Central memory CD8-positive, alpha-beta T cell (primary cell): ENCODE data around the gene MYORG.
"Not testable (repeated sequence)": the region's sequence is repeated elsewhere in the genome, so short reads cannot be mapped to it uniquely, and the experiment has no call there.

Experiments used
- ATAC-seq: fragments of 150-1000 bp; cut with Tn5 transposase; replicated peaks from 2 replicates; pipeline ENCODE4 v1.10.0; 2022; ENCODE audit warnings: mild to moderate bottlenecking, moderate FRiP score, moderate number of reproducible peaks; ENCODE audit not compliant: poor library complexity, severe bottlenecking; ENCODE audit errors: extremely low read depth
- DNase-seq, 2 donors: peaks; one replicate each; pipeline ENCODE4 v3.0.0; 2021; ENCODE audit warnings: low spot score in 2 of 2
- H3K27ac Mint-ChIP-seq: one replicate; pipeline ENCODE4 v1.8.0; 2022; ENCODE audit warnings: low read depth, mild to moderate bottlenecking, moderate library complexity, mixed read lengths
- H3K27me3 Mint-ChIP-seq: one replicate; pipeline ENCODE4 v1.8.0; 2022; ENCODE audit warnings: mixed read lengths
- H3K36me3 Mint-ChIP-seq: one replicate; pipeline ENCODE4 v1.8.0; 2022; ENCODE audit warnings: mild to moderate bottlenecking, moderate library complexity, mixed read lengths; ENCODE audit not compliant: insufficient read depth
- H3K4me1 Mint-ChIP-seq: one replicate; pipeline ENCODE4 v1.8.0; 2022; ENCODE audit warnings: mixed read lengths
- H3K4me3 Mint-ChIP-seq: one replicate; pipeline ENCODE4 v1.8.0; 2022; ENCODE audit warnings: mild to moderate bottlenecking, moderate library complexity, mixed read lengths
- H3K9me3 Mint-ChIP-seq: one replicate; pipeline ENCODE4 v1.8.0; 2022; ENCODE audit warnings: mixed read lengths

Gene MYORG

GRCh38 chr9:34371886-34372466 is 4.7 kb downstream of the MYORG start:
- DNase-seq: no peak
- H3K27ac Mint-ChIP-seq: no peak overlapping the region
- H3K4me3 Mint-ChIP-seq: no peak overlapping the region
- H3K9me3 Mint-ChIP-seq: no peaks in the 10 kb centered on the region
- no peaks in the 10 kb centered on the region for H3K27me3 Mint-ChIP-seq
- peaks cover 15% of the 10 kb centered on the region for H3K4me1 Mint-ChIP-seq
- ATAC-seq: no peak
- H3K36me3 Mint-ChIP-seq: peaks cover under 1% of the 10 kb centered on the region

GRCh38 chr9:34370970-34371880 is 5.5 kb downstream of the MYORG start:
- no peak for ATAC-seq

DNA sequence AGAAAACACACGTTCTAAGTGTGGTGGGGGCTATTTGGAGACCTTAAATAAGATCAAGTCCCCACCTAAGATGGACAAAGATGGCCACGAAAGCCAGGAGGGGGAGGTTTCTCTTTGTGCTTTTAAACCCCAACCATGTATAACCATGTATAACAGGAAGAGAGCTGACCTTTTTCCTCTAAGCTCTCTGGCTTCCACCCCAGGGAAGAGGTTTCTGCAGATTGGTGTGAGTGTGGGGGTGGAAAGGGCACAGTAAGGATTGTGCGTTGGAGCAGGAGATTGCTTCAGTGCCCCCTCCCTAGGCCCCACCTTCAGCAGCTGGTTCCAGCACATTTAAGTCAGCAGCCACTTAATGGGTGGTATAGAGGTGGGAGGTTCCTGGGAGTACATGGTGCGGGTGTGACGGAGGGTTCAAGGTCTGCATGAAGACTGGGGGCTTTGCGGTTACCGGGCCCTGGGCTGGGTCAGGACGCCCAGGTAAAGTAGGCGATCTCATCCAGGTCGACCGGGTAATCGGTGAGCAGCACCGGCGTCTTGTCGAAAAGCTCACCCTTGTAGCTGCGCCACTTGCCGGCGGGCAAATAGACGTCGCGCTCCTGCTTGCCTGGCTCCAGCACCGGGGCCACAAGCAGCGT is 6.2 kb downstream of the MYORG start:
- H3K36me3 Mint-ChIP-seq: no peaks in the 10 kb centered on the region
- H3K9me3 Mint-ChIP-seq: no peaks in the 10 kb centered on the region
- DNase-seq: no peak
- ATAC-seq: no peak
- no peak overlapping the region for H3K27ac Mint-ChIP-seq
- H3K4me3 Mint-ChIP-seq: peak overlapping the region; percentile 31
- H3K4me1 Mint-ChIP-seq: peaks cover 3% of the 10 kb centered on the region
- no peaks in the 10 kb centered on the region for H3K27me3 Mint-ChIP-seq

More at GRCh38 chr9:34370970-34371880, 5.5 kb downstream of the MYORG start:
- Mint-ChIP-seq H3K27ac (no peak overlapping the region), H3K9me3 (no peaks in the 10 kb centered on the region), H3K4me1 (peaks cover 11% of the 10 kb centered on the region), H3K4me3 (peak overlapping the region; percentile 31), H3K36me3 (no peaks in the 10 kb centered on the region), H3K27me3 (no peaks in the 10 kb centered on the region)
- DNase-seq: no peak

GRCh38 chr9:34369636-34370035 is 7.1 kb downstream of the MYORG start:
- H3K27me3 Mint-ChIP-seq: no peaks in the 10 kb centered on the region
- H3K4me3 Mint-ChIP-seq: no peak overlapping the region
- H3K27ac Mint-ChIP-seq: no peak overlapping the region
- DNase-seq (no peak), ATAC-seq (no peak)
- no peaks in the 10 kb centered on the region for H3K4me1 Mint-ChIP-seq
- no peaks in the 10 kb centered on the region for H3K9me3 Mint-ChIP-seq
- no peaks in the 10 kb centered on the region for H3K36me3 Mint-ChIP-seq

- not testable (repeated sequence) for DNase-seq, H3K27me3 Mint-ChIP-seq, H3K36me3 Mint-ChIP-seq, ATAC-seq, H3K9me3 Mint-ChIP-seq, H3K4me1 Mint-ChIP-seq, H3K27ac Mint-ChIP-seq, H3K4me3 Mint-ChIP-seq
These were observed 7.9 kb downstream of the MYORG start for GRCh38 chr9:34368796-34369195.

DNA sequence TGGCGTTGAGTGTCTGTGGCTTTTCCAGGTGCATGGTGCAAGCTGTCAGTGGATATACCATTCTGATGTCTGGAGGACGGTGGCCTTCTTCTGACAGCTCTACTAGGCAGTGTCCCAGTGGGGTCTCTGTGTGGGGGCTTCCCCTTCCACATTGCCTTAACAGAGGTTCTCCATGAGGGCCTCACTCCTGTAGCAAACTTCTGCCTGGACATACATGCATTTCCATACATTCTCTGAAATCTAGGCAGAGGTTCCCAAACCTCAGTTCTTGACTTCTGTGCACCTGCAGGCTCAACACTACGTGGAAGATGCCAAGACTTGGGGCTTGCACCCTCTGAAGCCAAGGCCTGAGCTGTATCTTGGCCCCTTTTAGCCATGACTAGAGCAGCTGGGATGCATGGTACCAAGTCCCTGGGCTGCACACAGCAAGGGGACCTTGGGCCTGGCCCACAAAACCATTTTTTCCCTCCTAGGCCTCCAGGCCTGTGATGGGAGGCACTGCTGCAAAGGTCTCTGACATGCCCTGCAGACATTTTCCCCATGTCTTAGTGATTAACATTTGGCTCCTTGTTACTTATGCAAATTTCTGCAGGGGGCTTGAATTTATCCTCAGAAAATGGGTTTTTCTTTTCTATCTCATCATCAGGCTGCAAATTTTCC is 8.8 kb downstream of the MYORG start:
- DNase-seq: peak in 1 of 2 donors; percentile 2
- not testable (repeated sequence) for H3K9me3 Mint-ChIP-seq, ATAC-seq, H3K27ac Mint-ChIP-seq, H3K27me3 Mint-ChIP-seq, H3K4me1 Mint-ChIP-seq, H3K4me3 Mint-ChIP-seq, H3K36me3 Mint-ChIP-seq

DNA sequence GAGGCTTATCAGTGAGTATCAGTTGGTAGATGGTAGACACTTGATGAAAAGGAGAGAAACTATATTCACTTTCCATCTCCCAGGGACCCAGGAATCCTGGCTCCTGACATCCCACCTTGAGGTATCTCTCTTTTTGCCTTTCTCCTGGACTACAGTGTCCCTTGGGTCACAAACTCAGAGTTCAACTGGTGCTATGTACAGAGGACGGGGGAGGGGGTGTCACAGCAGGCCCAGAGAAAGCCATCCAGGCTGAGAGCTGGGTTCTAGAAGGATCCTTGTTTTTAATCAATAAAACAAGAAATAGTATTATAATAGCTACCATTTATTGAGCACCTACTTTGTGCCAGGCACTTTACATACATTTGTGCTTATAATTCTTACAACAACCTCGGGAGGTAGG is 10.3 kb downstream of the MYORG start:
- Mint-ChIP-seq H3K4me3 (no peak overlapping the region), H3K36me3 (peaks cover 2% of the 10 kb centered on the region), H3K27me3 (no peaks in the 10 kb centered on the region)

DNA sequence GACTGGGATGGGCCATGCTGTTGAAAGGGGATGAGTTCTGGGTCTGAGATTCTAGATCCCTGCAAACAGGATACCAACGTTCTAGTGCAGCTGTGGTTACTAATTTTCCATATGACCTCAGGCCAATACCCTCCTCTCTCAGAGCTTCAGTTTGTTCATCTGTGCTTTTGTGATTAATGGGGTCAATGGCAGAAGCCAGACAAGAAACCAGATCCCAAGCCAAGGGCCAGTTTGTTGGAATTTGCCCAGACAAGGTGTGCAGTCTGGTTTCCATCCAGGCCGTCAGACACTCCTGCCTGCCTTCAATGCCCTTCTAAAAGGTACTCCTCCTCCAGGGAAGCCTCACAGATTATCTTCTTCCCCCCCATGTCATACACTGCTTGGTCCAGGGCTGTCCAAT is 11.4 kb downstream of the MYORG start:
- ATAC-seq: no peak
- no peak for DNase-seq
- no peaks in the 10 kb centered on the region for H3K4me1 Mint-ChIP-seq
- H3K27ac Mint-ChIP-seq: no peak overlapping the region
- peaks cover 2% of the 10 kb centered on the region for H3K36me3 Mint-ChIP-seq
- no peak overlapping the region for H3K4me3 Mint-ChIP-seq
- no peaks in the 10 kb centered on the region for H3K9me3 Mint-ChIP-seq
- H3K27me3 Mint-ChIP-seq: no peaks in the 10 kb centered on the region

More for the DNA sequence above, 10.3 kb downstream of the MYORG start:
- no peak for DNase-seq
- H3K4me1 Mint-ChIP-seq: no peaks in the 10 kb centered on the region
- no peak for ATAC-seq
- H3K9me3 Mint-ChIP-seq: no peaks in the 10 kb centered on the region
- H3K27ac Mint-ChIP-seq: no peak overlapping the region

GRCh38 chr9:34363619-34364351 is 12.9 kb downstream of the MYORG start:
- no peaks in the 10 kb centered on the region for H3K27me3 Mint-ChIP-seq
- ATAC-seq: no peak
- no peak overlapping the region for H3K4me3 Mint-ChIP-seq
- DNase-seq: no peak
- no peaks in the 10 kb centered on the region for H3K9me3 Mint-ChIP-seq
- H3K4me1 Mint-ChIP-seq: no peaks in the 10 kb centered on the region
- H3K36me3 Mint-ChIP-seq: peaks cover 2% of the 10 kb centered on the region
- no peak overlapping the region for H3K27ac Mint-ChIP-seq

DNA sequence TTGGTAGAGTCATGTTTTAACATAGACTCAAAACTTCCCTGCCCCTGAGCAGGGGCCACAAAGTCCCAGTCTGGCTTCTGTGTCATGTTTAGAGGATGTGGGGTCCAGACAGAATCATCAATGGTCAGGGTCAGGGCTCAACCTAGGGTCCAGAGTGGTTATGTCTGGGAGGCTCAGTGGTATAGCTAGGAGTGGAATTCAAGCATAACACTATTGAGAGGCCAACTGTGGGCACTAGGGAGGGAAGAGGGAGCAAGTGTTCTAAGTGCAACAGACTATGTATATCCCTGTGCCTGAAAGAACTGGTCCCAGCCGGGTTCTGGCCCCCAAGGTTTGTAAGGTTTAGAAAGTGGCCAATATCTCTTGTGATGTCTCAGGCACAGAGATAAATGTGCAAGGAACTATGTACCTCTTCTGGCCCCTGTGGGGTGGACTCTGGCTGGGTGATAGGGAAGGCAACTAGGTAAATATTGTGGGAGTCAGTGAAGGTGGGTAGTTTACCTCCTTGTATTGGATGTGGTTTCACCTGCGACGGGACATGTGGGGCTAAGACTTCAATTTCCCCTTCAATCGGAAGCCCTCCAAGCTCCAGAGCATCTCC is 14.0 kb downstream of the MYORG start:
- Mint-ChIP-seq H3K4me3 (no peak overlapping the region), H3K36me3 (peaks cover 2% of the 10 kb centered on the region), H3K9me3 (no peaks in the 10 kb centered on the region), H3K27me3 (no peaks in the 10 kb centered on the region), H3K4me1 (no peaks in the 10 kb centered on the region), H3K27ac (no peak overlapping the region)
- DNase-seq (no peak), ATAC-seq (no peak)

DNA sequence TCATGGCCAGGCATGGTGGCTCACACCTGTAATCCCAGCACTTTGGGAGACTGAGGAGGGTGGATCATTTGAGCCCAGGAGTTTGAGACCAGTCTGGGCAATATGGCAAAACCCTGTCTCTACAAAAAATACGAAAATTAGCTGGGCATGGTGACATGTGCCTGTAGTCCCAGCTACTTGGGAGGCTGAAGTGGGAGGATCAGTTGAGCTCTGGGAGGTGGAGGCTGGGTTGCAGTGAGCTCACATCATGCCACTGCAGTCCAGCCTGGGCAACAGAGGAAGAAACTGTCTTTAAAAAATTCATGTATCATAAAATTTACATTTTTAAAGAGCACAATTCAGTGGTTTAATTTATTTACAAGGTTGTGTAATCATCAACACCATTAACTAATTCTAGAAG is 23.7 kb downstream of the MYORG start:
- H3K27ac Mint-ChIP-seq: not testable (repeated sequence)

More for the DNA sequence above, 23.7 kb downstream of the MYORG start:
- not testable (repeated sequence) for H3K36me3 Mint-ChIP-seq, H3K27me3 Mint-ChIP-seq, ATAC-seq, DNase-seq, H3K4me1 Mint-ChIP-seq, H3K9me3 Mint-ChIP-seq, H3K4me3 Mint-ChIP-seq
